SK-N-SH (cell line): ENCODE data around the gene LPAR1. TPM values are rescaled to one million over a fixed set of nuclear protein-coding genes. Genes with fewer than 3 reads are reported as not detected.

Source experiments
- polyA plus RNA-seq, 3 experiments: library from polyadenylated mRNA; depleted of rRNA; stranded (reverse); fragments of >200 nt; gene quantifications; 2 replicates each; pipeline ENCODE4 v1.2.3, GENCODE V29; 2012
- small RNA-seq, 7 experiments: library from RNA; depleted of rRNA; stranded (forward); fragments of <200 nt; gene quantifications; one replicate each; pipeline ENCODE3, GENCODE V24; 2012

LPAR1 gene
- polyA plus RNA-seq, 1 of the 3 experiments (the other 2 are of a cell fraction), result 9.4 TPM

Small RNA genes lying within 50 kb of the gene (small RNA-seq; reads per million reads assigned to genes)
- gene RF00019 (0 reads per million in 7 experiments), gene RNU6-432P (0 reads per million in 7 experiments)
